NCI-H1048 (cell line): Measurements from ENCODE around the gene UBAC1.
"Not testable (repeated sequence)": the region's sequence is repeated elsewhere in the genome, so short reads cannot be mapped to it uniquely, and the experiment has no call there.

ENCODE experiments used
- DNase-seq: peaks from one replicate; lab custom pipeline; 2025; lab: John Stamatoyannopoulos, UW

Gene UBAC1

GRCh38 chr9:135978642-135979546, 17.7 kb upstream of the UBAC1 start:
- no peak for DNase-seq

- no peak for DNase-seq
These were observed 15.8 kb upstream of the UBAC1 start for GRCh38 chr9:135976944-135977343.

GRCh38 chr9:135976531-135976930, 15.4 kb upstream of the UBAC1 start:
- DNase-seq, result no peak

- DNase-seq, result no peak
These were observed 14.7 kb upstream of the UBAC1 start for GRCh38 chr9:135975834-135976233.

- no peak for DNase-seq
These were observed 13.0 kb upstream of the UBAC1 start for GRCh38 chr9:135974220-135974573.

- no peak for DNase-seq
These were observed 12.4 kb upstream of the UBAC1 start for GRCh38 chr9:135973277-135974219.

- peak; percentile 73 for DNase-seq
These were observed 10.7 kb upstream of the UBAC1 start for GRCh38 chr9:135971892-135972291.

GRCh38 chr9:135971111-135971766, 10.1 kb upstream of the UBAC1 start:
- no peak for DNase-seq

- DNase-seq, result no peak
These were observed 9.1 kb upstream of the UBAC1 start for GRCh38 chr9:135970128-135970815.

GRCh38 chr9:135969064-135969683, 8.0 kb upstream of the UBAC1 start:
- DNase-seq, result no peak

- no peak for DNase-seq
These were observed 7.4 kb upstream of the UBAC1 start for GRCh38 chr9:135968601-135969000.

- DNase-seq, result no peak
These were observed 6.9 kb upstream of the UBAC1 start for GRCh38 chr9:135968083-135968476.

GRCh38 chr9:135966916-135967260, 5.7 kb upstream of the UBAC1 start:
- not testable (repeated sequence) for DNase-seq

- no peak for DNase-seq
These were observed 4.1 kb upstream of the UBAC1 start for GRCh38 chr9:135965124-135965756.

- no peak for DNase-seq
These were observed 2.8 kb upstream of the UBAC1 start for GRCh38 chr9:135963938-135964337.

- no peak for DNase-seq
These were observed 2.2 kb upstream of the UBAC1 start for GRCh38 chr9:135963338-135963737.

- DNase-seq, result no peak
These were observed 1.6 kb upstream of the UBAC1 start for GRCh38 chr9:135962696-135963307.

- no peak for DNase-seq
These were observed 880 bp upstream of the UBAC1 start for GRCh38 chr9:135961811-135962695.
